Measurements from ENCODE around the gene KRT86.
A peak's percentile ranks its signal among the peaks of the same experiment; 100 is the strongest.

KRT86 gene

GRCh38 chr12:52317468-52318052 is 43.1 kb downstream of the KRT86 start:
- no peak for DNase-seq

- DNase-seq: no peak
Observed at GRCh38 chr12:52318241-52318990, 44.0 kb downstream of the KRT86 start.

GRCh38 chr12:52319097-52319496 is 44.7 kb downstream of the KRT86 start:
- peak; percentile 39 for DNase-seq

GRCh38 chr12:52320784-52321400 is 46.4 kb downstream of the KRT86 start, which contains the start of gene KRT83:
KRT83 (minus strand) TSS chr12:52321398; CDS start chr12:52321335, 63 bp downstream.
- DNase-seq: no peak

GRCh38 chr12:52321418-52321817 is 47.0 kb downstream of the KRT86 start:
- peak; percentile 61 for DNase-seq

GRCh38 chr12:52322069-52322468 is 47.6 kb downstream of the KRT86 start:
- DNase-seq: no peak

DNA sequence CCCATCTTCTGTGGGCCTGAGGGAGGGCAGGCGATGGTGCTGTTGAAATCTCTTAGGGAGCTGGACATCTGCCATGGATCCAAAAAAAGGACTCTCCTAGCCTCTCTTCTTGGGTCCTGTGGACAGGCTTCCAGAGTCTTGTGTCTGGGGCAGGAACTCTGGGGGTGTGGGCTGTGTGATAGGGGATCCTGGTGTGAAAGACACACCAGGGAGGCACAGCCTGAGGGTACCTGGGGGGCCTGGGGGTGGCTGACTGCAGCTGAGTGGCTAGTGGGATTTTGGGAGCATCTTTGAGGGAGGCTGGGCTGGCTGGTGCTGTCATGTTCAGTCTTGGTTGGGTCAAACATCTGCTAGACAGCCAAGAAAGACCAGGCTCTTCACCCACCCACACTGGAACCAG is 48.6 kb downstream of the KRT86 start:
- DNase-seq: no peak

- DNase-seq: no peak
Observed at GRCh38 chr12:52323416-52324152, 49.1 kb downstream of the KRT86 start.

DNA sequence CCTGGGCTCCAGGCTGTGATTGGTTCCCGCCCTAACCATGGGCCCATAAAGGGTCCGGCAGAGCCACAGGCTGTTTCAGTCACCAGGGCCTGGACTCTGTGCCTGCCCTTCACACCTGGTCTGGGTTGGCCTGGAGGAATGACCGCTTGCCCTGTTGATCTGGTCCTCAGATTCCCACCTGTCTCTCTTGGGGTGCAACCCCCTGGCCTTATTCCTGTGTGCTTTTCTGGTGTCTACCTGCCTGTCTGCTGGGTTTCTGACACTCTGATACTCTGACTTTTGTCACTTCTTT is 49.7 kb downstream of the KRT86 start:
- DNase-seq: no peak

DNA sequence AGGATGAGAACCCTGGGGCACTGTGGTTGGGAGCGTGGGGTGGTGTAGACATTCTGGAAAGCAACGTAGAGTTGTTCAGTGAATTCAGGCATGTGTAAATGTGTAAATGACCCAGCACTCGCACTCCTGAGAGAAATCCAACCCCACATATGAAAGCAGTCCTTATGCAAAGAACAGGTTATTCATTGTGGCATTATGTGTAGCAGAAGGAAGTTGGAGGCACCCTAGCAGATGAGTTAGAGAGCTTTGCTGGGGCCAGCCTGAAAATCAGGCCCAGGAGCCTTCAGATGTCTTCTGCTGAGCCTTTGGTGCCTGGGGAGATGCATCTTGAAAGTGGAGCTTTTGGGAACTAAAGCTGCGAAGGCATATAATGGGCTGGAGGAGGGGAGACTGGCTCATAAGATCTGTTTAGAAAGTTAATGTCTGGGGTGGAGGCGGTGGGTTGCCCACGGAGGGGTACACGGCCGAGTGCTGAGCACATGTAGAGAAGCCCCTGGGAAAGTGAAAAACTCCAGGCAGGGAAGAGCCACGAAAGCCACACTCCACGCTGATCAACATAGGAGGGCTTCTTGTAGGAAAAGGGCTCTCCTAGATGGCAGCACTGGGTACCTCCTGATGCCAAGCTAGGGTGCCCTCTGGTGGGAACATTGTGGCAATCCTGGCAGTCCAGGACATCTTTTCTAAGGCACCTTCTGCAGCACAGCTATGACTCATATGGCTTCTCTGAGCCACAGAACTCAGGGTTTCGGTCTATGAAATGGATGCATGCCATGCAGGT is 52.8 kb downstream of the KRT86 start:
- peak; percentile 82 for DNase-seq

GRCh38 chr12:52327830-52328500 is 53.5 kb downstream of the KRT86 start:
- no peak for DNase-seq

DNA sequence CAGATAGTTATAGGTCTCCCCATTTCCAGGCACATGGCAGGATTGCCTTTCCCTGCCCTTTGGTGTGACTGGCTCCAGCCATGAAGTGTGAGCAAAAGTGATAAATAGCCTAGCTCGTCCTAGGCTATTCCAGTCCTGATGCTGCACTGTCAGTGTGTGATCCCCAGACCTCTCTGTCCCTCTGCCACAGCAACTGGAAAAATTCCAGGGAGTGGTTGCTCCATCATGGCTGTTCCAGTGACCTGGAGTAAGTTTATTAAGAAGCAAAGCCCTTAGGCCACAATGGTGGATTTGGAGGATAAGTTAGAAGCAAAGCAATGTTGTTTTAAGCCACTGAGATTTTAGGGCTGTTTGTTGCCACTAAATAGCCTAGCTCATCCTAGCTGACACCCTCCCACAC is 56.6 kb downstream of the KRT86 start:
- no peak for DNase-seq

DNA sequence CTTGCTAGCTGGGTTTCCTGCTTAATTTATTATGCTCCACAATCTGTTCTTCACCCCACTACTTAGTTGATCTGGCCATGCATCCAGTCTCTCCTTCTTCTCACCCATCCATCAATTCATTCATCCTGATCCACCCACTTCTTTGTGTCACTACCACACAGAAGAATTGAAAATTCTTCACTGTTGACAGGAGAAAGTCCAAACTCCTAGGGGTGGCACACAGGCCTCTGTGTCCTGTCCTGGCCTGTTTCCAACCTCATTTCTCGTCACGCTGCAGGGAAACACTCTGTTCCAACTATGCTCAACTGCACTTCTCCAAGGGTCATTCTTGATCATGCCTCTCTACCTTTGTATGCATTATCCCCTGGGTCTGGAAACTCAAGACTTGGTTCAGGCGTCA is 57.4 kb downstream of the KRT86 start:
- no peak for DNase-seq

DNA sequence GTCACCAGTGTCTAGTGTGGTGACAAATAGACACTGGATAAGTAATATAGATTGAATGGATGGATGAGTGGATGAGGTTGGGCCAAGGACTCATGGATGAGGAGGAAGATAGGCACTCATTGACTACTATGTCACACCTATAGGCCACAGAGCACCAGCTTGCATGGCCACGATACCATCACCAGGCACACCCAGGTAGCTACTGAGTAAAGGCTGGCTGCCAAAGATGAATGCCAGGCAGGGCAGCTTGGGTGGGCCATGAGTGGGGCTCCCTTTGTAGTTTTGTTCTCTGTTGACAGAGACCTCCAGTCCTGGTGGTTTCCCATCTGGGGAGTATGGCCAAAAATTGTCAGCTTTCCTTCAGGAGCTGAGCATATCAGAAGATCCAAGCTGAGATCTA is 57.9 kb downstream of the KRT86 start:
- DNase-seq: no peak

DNA sequence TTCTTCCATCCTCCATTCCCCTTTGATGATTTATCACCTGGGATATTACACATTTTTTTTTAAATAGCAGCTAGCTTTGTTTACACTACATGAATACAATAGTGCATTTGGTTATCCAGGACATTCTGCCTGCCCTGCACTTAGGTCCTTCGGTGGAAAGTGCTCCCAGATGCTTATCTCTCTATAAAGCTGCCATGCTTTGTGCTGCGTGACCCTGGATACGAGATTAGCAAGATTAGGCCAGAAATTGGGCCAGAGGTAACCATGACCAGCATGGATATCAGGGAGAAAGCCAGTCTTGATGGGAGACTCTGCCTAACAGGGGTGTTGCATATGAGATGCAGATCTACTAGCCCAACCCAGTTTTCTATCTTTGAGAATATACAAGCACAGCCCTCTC is 58.9 kb downstream of the KRT86 start:
- no peak for DNase-seq

GRCh38 chr12:52334185-52334584 is 59.7 kb downstream of the KRT86 start:
- no peak for DNase-seq

DNA sequence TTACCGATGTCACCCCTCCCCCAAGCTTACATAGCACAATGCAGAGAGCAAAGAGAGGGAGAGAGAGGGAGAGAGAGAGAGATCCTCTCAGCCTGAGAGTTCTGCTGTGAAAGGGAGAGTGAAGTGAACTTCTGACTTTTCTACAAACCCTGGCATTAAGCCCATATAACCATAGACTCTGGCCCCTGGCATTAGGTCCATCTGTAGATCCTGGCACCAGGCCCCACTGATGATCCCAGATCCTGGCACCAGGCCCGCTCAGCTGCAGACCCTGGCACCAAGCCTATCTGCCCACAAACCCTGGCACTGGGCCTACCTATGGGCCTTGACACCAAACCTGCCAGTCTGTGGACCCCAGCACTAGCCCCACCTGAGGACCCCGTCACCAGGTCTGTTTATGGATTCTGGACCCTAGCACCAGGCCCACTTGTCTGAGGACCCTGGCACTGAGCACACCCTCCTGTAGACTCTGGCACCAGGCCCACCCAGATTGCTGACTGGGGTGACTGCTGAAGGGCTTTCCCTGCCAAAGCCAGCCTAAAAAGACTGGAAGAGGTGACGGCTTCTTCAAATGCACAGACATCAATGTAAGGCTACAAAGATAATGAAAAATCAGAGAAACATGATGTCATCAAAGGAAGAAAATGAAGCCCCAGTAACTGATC is 61.3 kb downstream of the KRT86 start:
- DNase-seq: peak; percentile 23

GRCh38 chr12:52336641-52337040 is 62.2 kb downstream of the KRT86 start:
- DNase-seq: no peak

- DNase-seq: no peak
Observed at GRCh38 chr12:52337054-52337453, 62.6 kb downstream of the KRT86 start.

DNA sequence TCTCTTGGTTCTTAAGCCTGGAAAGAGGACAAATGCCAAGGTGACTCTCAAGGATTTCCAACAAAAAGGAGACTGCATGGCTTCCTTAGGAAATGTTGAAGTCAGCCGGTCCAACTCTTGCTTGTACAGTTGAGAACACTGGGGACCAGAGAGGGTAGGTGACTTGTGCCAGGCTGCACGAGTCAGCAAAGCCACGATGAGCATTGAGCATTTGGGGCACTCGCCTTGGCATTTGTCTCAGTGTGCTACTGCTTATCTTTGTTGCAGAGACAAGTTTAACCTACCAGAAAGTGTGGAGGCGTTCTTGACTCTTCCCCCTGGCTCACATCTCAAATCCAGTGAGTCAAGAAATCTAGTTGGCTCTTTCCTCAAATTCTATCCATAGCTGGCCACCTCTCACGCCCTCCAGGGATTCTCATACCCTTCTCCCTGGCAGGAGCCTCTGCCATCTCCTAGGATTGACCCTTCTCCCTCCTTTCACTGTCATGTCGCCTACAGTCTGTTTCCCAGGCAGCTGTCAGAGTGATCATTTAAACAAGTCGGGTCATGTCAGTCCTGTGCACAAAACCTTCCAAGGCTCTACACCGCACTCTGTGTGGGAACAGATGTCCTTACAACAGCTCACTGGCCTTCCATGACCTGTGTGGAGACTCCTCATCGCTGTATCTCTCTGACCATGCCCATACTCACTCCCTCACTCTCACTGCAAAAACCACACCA is 64.0 kb downstream of the KRT86 start:
- DNase-seq: no peak

- DNase-seq: no peak
Observed at GRCh38 chr12:52341066-52341580, 66.7 kb downstream of the KRT86 start.

Data from NCI-H345 (cell line).